PC-9 (cell line): ENCODE measurements around the gene NUDT16L1. TPM values are rescaled to one million over a fixed set of nuclear protein-coding genes. Genes with fewer than 3 reads are reported as not detected.

Experiments
- BruUV-seq: library from RNA; stranded (reverse); fragments of 400-500 nt; replicated peaks from 2 replicates; lab custom pipeline; 2021; lab: Mats Ljungman, UMichigan
- CTCF ChIA-PET: fragments of 300-600 bp; sonication (Branson Sonifier 250); formaldehyde crosslinking; loops from one replicate; lab custom pipeline; 2022; ENCODE audit warnings: antibody characterized with exemption; lab: Charles Lee
- POLR2A ChIA-PET: fragments of 300-600 bp; sonication (Branson Sonifier 250); formaldehyde crosslinking; loops from one replicate; lab custom pipeline; 2022; ENCODE audit warnings: antibody characterized with exemption; ENCODE audit not compliant: unreplicated experiment; lab: Charles Lee
- DNase-seq, 2 experiments: peaks; one replicate each; pipeline versions ENCODE4 v3.0.0 to v3.0.0-alpha.2; 2015 to 2022; ENCODE audit warnings: mixed read lengths in 1 of 2
- H2AFZ ChIP-seq: fragments of 200-600 bp; sonication (generic); 2 replicates; pipeline ENCODE4 v1.8.1; 2017; ENCODE audit warnings: antibody characterized with exemption
- H3F3A ChIP-seq: fragments of 200-600 bp; sonication (generic); 2 replicates; pipeline ENCODE4 v1.8.1; 2017; ENCODE audit warnings: antibody characterized with exemption, mild to moderate bottlenecking, low read depth; ENCODE audit not compliant: insufficient read depth
- H3K27ac ChIP-seq: fragments of 200-600 bp; sonication (generic); 2 replicates; pipeline ENCODE4 v1.6.1; 2016; ENCODE audit warnings: mixed run types
- H3K27me3 ChIP-seq: fragments of 200-600 bp; sonication (generic); 2 replicates; pipeline ENCODE4 v1.6.1; 2016; ENCODE audit warnings: low read depth, mixed run types; ENCODE audit not compliant: insufficient read depth
- H3K36me3 ChIP-seq: fragments of 200-600 bp; sonication (generic); 2 replicates; pipeline ENCODE4 v1.6.1; 2016; ENCODE audit warnings: low read depth, mixed run types
- H3K4me1 ChIP-seq: fragments of 200-600 bp; sonication (generic); replicated peaks from 2 replicates; pipeline ENCODE4 v1.6.1; 2016; ENCODE audit warnings: mixed run types; ENCODE audit not compliant: insufficient read depth
- H3K4me2 ChIP-seq: fragments of 200-600 bp; sonication (generic); 2 replicates; pipeline ENCODE4 v1.6.1; 2017; ENCODE audit warnings: mixed run types
- H3K4me3 ChIP-seq: fragments of 200-600 bp; sonication (generic); 2 replicates; pipeline ENCODE4 v1.6.1; 2016; ENCODE audit warnings: mixed run types
- H3K79me2 ChIP-seq: fragments of 200-600 bp; sonication (generic); 2 replicates; pipeline ENCODE4 v1.6.1; 2017; ENCODE audit warnings: low read depth, mixed run types
- H3K9me2 ChIP-seq: fragments of 200-600 bp; sonication (generic); 2 replicates; pipeline ENCODE4 v1.8.1; 2017; ENCODE audit warnings: mild to moderate bottlenecking; ENCODE audit not compliant: insufficient read depth
- H3K9me3 ChIP-seq: fragments of 200-600 bp; sonication (generic); 2 replicates; pipeline ENCODE4 v1.8.1; 2016; ENCODE audit warnings: low read depth; ENCODE audit not compliant: insufficient read depth
- H4K20me1 ChIP-seq: fragments of 200-600 bp; sonication (generic); 2 replicates; pipeline ENCODE4 v1.8.1; 2017; ENCODE audit not compliant: insufficient read depth
- CTCF ChIP-seq: fragments of 200-600 bp; sonication (generic); conservative IDR thresholded peaks from 2 replicates; pipeline ENCODE4 v1.6.1; 2017; ENCODE audit warnings: mixed run types, antibody characterized with exemption, mild to moderate bottlenecking, moderate library complexity
- EZH2 ChIP-seq: fragments of 200-600 bp; sonication (generic); IDR thresholded peaks from 2 replicates; pipeline ENCODE4 v1.8.0; 2017; ENCODE audit warnings: antibody characterized with exemption, low read depth
- intact Hi-C: fragments of 100-400 bp; cut with micrococcal nuclease; formaldehyde crosslinking; loops from one replicate; pipeline ENCODE4 v1.10.0; 2022; ENCODE audit not compliant: unreplicated experiment
- total RNA-seq: library from RNA; stranded (reverse); gene quantifications from 2 replicates; pipeline ENCODE4 v1.2.3, GENCODE V29; 2021

The NUDT16L1 gene
- total RNA-seq, 1 experiment from 2014 or later, result 25.7 TPM

DNA sequence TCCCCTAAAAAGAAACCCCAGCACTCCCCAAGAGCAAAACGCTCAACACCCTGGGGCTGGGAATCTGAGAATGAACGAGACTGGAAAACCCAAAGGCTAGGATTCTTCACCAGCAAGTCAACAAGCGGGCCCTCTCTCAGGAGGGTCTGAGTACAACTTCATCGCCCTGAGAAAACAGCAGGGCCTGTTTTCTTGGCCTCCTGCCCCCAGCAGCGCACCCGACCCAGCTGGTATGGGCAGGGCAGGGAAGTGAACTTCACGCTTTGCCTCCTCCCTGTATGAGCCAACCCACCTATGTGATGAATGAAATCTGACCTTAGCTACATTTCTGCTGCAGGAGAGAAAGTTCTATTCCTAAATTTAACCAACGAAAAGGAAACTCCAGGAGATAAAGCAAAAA, 11.1 kb downstream of the NUDT16L1 start:
- no peaks in the 10 kb centered on the region for H3K9me2 ChIP-seq
- BruUV-seq, result no TSS peak
- no peak overlapping the region for H3K27ac ChIP-seq
- POLR2A ChIA-PET, result no interaction called here
- DNase-seq, result no peak
- H3K4me1 ChIP-seq, result no peaks in the 10 kb centered on the region
- intact Hi-C loops, result no loop called here
- peaks cover 4% of the 10 kb centered on the region; the same call in 1 of the 2 replicates for H3K36me3 ChIP-seq
- no peak overlapping the region for H3K4me2 ChIP-seq
- no peaks in the 10 kb centered on the region for H3K79me2 ChIP-seq
- H3K4me3 ChIP-seq, result no peak overlapping the region
- H3K9me3 ChIP-seq, result no peaks in the 10 kb centered on the region
- peaks cover 5% of the 10 kb centered on the region; the same call in 1 of the 2 replicates for H3F3A ChIP-seq
- H4K20me1 ChIP-seq, result no peaks in the 10 kb centered on the region
- no peak overlapping the region for H2AFZ ChIP-seq
- no peaks in the 10 kb centered on the region for H3K27me3 ChIP-seq
- CTCF ChIA-PET, result no interaction called here
- TF ChIP-seq EZH2, result no peak
- TF ChIP-seq CTCF, result no peak

DNA sequence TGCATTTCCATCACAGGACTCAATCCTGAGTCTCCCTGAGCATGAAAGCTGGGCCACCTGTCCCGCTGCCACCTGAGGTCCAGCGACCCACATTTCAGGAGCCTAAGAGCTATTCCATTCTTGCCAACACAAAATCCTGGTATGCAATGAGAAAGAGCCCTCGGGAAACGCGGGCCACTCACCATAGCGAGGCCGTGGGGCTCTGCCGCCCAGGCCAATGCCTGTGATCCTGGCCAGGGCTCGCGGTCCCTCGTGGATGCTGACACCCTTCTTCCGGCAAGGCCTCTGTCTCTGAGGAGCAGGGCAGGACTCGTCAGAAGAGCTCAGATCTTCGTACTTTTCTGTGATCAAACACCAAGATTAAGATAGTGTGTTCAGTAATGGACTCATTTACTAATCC, 11.6 kb downstream of the NUDT16L1 start:
- Histone ChIP-seq H3K36me3 (peaks cover 8% of the 10 kb centered on the region; the same call in 1 of the 2 replicates), H3K27me3 (no peaks in the 10 kb centered on the region), H3K27ac (no peak overlapping the region), H3K9me3 (no peaks in the 10 kb centered on the region), H3K4me1 (no peaks in the 10 kb centered on the region), H3K4me3 (no peak overlapping the region), H4K20me1 (no peaks in the 10 kb centered on the region), H3F3A (peaks cover 5% of the 10 kb centered on the region; the same call in 1 of the 2 replicates), H2AFZ (no peak overlapping the region), H3K9me2 (no peaks in the 10 kb centered on the region), H3K4me2 (no peak overlapping the region), H3K79me2 (no peaks in the 10 kb centered on the region)
- no peak for TF ChIP-seq EZH2
- TF ChIP-seq CTCF, result no peak
- CTCF ChIA-PET, result no interaction called here
- no peak for DNase-seq
- BruUV-seq, result no TSS peak
- POLR2A ChIA-PET, result no interaction called here
- intact Hi-C loops, result no loop called here

GRCh38 chr16:4706871-4707270, 13.5 kb downstream of the NUDT16L1 start:
- Histone ChIP-seq H4K20me1 (no peaks in the 10 kb centered on the region), H2AFZ (no peak overlapping the region), H3K36me3 (peaks cover 14% of the 10 kb centered on the region; the same call in 1 of the 2 replicates), H3K9me3 (no peaks in the 10 kb centered on the region), H3K4me1 (no peaks in the 10 kb centered on the region), H3K79me2 (no peaks in the 10 kb centered on the region), H3K27ac (no peak overlapping the region), H3K4me2 (no peak overlapping the region), H3K4me3 (no peak overlapping the region), H3K9me2 (no peaks in the 10 kb centered on the region), H3K27me3 (no peaks in the 10 kb centered on the region), H3F3A (no peaks in the 10 kb centered on the region)
- no TSS peak for BruUV-seq
- TF ChIP-seq CTCF (no peak), EZH2 (no peak)
- CTCF ChIA-PET, result interaction anchor here (0.5 kb wide), 1 partner anchor 239 kb away, joined by 6 read pairs; no protein-coding TSS in a partner anchor
- intact Hi-C loops, result no loop called here
- POLR2A ChIA-PET, result no interaction called here
- no peak for DNase-seq
